C4-2B (cell line): ENCODE results near the gene ZNF423.

ENCODE experiments used
- CTCF ChIP-seq: fragments of 450-650 bp; conservative IDR thresholded peaks from 2 replicates; pipeline ENCODE4 v1.5.1; 2017; ENCODE audit warnings: mild to moderate bottlenecking
- ZFX ChIP-seq: fragments of 450-650 bp; IDR thresholded peaks from 2 replicates; pipeline ENCODE4 v1.6.1; 2017

- TF ChIP-seq CTCF, result no peak
- no peak for TF ChIP-seq ZFX
These were observed 394.4 kb downstream of the ZNF423 start for GRCh38 chr16:49461517-49461951.
